ENCODE results near the gene PMEPA1.

Gene PMEPA1

DNA sequence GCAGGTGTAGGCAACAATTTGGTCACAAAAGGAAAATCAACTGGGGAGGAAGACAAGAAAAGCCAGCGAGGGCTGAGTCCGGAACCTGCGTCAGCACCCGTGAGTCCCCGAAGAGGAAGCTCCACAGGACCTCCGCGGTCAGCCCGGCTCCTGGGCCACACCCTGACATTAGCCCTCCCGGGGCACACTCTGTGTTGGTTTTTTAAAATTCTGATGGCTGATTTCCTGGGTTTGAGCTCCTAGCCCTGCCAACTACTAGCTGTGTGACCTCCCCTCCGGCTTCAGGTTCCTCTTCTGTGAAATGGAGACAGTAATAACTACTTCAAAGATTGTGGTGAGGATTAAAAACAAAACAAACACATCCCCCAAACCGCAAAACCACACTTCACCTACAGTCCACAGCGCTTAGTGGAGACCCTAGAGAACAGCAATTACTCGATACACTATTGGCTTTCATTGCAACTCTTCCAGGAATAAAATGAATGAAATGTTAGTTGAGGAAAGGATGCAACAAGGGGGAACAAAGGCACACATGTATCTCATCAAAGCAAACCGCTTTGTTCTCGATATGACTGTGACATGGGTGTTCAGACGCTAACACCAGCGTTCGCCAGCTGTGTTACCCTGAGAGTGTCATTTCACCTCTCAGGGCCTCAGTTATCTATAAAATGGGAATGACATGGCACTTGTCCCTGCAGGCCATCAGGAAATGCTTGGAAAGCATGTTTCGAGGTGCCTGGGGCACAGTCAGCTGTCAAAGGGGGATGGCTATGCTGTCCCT lies 90.6 kb downstream of the PMEPA1 start:
- DNase-seq (ENCODE audit: insufficient read length, low spot score) (no peak), FAIRE-seq (peak; percentile 99)
- TF ChIP-seq POLR2A (IDR thresholded peaks at IDR 0.05; ENCODE audit: low read depth, low read length), result no peak
- peak; percentile 29; the same call in 1 of the 2 replicates for TF ChIP-seq SPI1 (IDR thresholded peaks at IDR 0.05; ENCODE audit: low read depth, low read length)
- TF ChIP-seq PAX5 (IDR thresholded peaks at IDR 0.05; ENCODE audit: insufficient read depth, low read length, severe bottlenecking), result no peak
- no peak for TF ChIP-seq TAF1 (IDR thresholded peaks at IDR 0.05; ENCODE audit: low read depth, low read length)
- no peak for TF ChIP-seq POLR2AphosphoS5 (IDR thresholded peaks at IDR 0.05; ENCODE audit: low read depth, low read length)
- no peak; the same call in 1 of the 2 replicates for TF ChIP-seq POU2F2 (IDR thresholded peaks at IDR 0.05; ENCODE audit: low read depth, low read length)

DNA sequence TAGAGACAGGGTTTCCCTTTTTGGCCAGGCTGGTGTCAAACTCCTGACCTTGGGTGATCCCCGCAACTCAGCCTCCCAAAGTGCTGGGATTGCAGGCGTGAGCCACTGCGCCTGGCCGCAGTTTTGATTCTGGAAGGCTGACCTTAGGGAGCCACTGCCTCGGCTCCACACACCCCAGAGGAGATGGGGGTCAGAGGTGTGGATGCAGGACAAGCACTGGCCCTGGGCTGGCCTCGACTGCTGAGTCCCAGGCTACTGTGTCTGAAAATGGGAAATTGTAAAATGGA lies 91.1 kb downstream of the PMEPA1 start:
- FAIRE-seq (no peak), DNase-seq (ENCODE audit: insufficient read length, low spot score) (no peak)
- TF ChIP-seq SPI1 (IDR thresholded peaks at IDR 0.05; ENCODE audit: low read depth, low read length), result no peak
- no peak for TF ChIP-seq PAX5 (IDR thresholded peaks at IDR 0.05; ENCODE audit: insufficient read depth, low read length, severe bottlenecking)
- no peak for TF ChIP-seq POU2F2 (IDR thresholded peaks at IDR 0.05; ENCODE audit: low read depth, low read length)
- TF ChIP-seq TAF1 (IDR thresholded peaks at IDR 0.05; ENCODE audit: low read depth, low read length), result no peak
- no peak for TF ChIP-seq POLR2AphosphoS5 (IDR thresholded peaks at IDR 0.05; ENCODE audit: low read depth, low read length)
- no peak for TF ChIP-seq POLR2A (IDR thresholded peaks at IDR 0.05; ENCODE audit: low read depth, low read length)

DNA sequence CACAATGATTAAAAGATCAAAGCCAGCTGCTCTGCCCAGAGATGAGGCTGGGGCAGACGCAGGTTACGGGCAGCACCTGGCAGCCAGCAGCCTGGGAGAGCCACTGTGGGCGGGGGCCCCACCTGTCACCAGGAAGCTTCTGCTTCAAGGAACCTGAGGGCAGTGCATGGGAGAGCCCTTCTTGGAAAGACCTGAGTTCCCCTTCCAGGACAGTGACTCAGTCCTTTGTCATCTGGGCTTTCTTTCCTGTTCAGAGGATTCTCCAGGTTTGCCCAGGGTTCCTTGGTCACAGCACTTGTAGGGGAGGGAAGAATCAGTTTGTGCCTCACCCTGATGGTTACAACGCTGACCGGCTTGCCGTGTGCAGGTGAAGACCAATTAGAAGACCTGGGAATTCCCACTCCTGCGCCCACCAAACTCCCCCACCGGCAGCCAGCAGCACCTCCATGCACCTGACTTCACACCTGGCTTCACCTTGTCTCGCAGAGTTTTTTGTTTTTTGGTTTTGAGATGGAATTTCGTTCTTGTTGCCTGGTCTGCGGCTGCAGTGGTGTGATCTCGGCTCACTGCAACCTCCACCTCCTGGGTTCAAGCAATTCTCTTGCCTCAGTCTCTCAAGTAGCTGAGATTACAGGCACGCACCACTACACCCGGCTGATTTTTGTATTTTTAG lies 91.6 kb downstream of the PMEPA1 start:
- no peak for DNase-seq (ENCODE audit: insufficient read length, low spot score)
- TF ChIP-seq PAX5 (IDR thresholded peaks at IDR 0.05; ENCODE audit: insufficient read depth, low read length, severe bottlenecking), result no peak
- no peak for TF ChIP-seq SPI1 (IDR thresholded peaks at IDR 0.05; ENCODE audit: low read depth, low read length)
- no peak for TF ChIP-seq POLR2A (IDR thresholded peaks at IDR 0.05; ENCODE audit: low read depth, low read length)
- TF ChIP-seq POU2F2 (IDR thresholded peaks at IDR 0.05; ENCODE audit: low read depth, low read length), result no peak
- TF ChIP-seq POLR2AphosphoS5 (IDR thresholded peaks at IDR 0.05; ENCODE audit: low read depth, low read length), result no peak
- no peak for TF ChIP-seq TAF1 (IDR thresholded peaks at IDR 0.05; ENCODE audit: low read depth, low read length)
- peak; percentile 60 for FAIRE-seq

DNA sequence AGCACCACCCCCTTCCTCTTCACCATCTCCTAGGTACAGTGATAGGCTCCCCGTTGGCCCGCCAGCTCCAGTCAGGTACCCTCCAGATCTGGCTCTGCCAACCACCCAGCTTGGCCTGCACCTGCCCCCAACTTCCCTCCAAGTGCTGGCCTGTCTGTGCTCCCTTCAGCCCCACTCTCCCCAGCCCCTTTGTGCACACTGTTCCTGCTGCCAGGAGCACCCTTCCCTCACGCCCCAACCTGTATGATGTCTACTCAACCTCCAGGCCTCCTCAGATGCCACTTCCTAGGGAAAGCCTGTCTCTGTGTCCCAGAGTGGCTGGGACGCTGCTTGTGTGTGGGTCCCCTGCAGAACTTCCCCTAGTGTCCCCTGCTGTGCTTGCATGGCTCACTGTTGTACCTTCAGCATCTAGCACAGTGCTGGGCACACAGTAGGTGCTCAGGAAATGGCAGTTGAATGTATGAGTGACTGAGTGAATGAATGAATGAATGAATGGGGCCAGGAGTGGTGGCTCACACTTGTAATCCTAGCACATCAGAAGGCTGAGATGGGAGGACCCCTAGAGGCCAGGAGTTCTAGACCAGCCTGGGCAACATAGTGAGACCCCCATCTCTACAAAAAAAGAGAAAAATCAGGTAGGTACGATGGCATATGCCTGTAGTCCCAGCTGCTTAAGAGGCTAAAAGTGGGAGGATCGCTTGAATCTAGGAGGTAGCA lies 92.6 kb downstream of the PMEPA1 start:
- no peak for DNase-seq (ENCODE audit: insufficient read length, low spot score)
- peak; percentile 69 for FAIRE-seq
- TF ChIP-seq POLR2AphosphoS5 (IDR thresholded peaks at IDR 0.05; ENCODE audit: low read depth, low read length) (no peak), PAX5 (IDR thresholded peaks at IDR 0.05; ENCODE audit: insufficient read depth, low read length, severe bottlenecking) (no peak), SPI1 (IDR thresholded peaks at IDR 0.05; ENCODE audit: low read depth, low read length) (no peak), TAF1 (IDR thresholded peaks at IDR 0.05; ENCODE audit: low read depth, low read length) (no peak), POU2F2 (IDR thresholded peaks at IDR 0.05; ENCODE audit: low read depth, low read length) (no peak), POLR2A (IDR thresholded peaks at IDR 0.05; ENCODE audit: low read depth, low read length) (no peak)

DNA sequence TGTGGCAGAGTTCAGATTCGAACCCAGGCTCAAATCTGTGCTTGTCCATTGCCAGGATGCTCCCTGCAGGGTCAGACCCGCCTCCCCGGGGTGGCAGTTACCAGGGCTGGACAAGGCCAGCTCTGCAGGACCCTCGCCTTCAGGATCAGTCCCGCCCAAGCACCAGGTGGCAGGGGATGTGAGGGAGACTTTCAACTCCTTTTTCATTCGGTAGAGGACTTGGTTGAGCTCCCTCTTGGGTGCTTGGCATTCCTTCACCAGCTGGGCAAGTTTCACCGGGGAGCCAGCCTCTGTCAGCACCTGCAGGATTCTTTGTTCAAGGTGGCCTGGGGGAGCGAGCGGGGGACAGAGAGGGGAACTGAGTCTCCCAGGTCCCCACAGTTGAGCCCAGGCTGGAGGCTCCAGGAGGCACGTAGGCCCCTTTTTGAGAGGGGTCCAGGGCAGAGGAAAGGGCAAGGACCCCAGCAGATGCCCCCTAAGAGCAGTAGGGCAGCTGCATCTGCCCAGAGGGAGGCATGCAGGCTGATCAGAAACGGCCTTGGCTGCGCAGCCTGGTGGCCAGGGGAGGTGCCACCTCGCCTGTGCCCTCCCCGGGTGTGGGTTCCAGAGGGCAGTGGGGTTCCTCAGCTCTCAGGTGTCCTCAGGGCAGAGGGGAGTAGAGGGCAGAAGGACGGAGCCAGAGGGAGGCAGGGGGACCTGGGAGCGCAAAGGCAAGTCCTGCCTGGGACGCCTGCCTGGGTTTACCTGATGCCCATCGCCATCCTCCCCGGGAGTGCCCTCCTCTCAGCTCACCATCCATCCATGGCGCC lies 93.5 kb downstream of the PMEPA1 start:
- TF ChIP-seq POU2F2 (IDR thresholded peaks at IDR 0.05; ENCODE audit: low read depth, low read length), result no peak
- TF ChIP-seq POLR2AphosphoS5 (IDR thresholded peaks at IDR 0.05; ENCODE audit: low read depth, low read length), result no peak
- no peak for TF ChIP-seq TAF1 (IDR thresholded peaks at IDR 0.05; ENCODE audit: low read depth, low read length)
- TF ChIP-seq POLR2A (IDR thresholded peaks at IDR 0.05; ENCODE audit: low read depth, low read length), result no peak
- no peak for TF ChIP-seq PAX5 (IDR thresholded peaks at IDR 0.05; ENCODE audit: insufficient read depth, low read length, severe bottlenecking)
- TF ChIP-seq SPI1 (IDR thresholded peaks at IDR 0.05; ENCODE audit: low read depth, low read length), result no peak
- DNase-seq (ENCODE audit: insufficient read length, low spot score) (no peak), FAIRE-seq (no peak)

DNA sequence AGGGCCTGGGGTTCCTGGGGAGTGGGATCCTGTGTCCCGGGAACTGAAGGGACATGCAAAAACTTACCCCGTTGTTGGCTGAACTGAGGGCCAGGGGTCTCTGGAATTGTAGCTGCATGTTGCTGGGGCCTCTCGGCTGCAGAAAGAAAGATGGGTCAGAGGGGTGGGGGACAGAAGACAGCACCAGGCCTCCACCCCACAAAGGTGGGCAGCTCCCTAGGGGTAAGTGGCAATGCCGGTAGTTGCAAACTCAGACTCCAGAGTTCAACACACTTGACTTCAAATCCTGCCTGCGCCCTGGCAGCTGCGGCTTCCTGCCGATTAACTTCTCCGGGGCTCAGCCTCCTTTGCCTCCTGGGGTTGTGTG lies 94.4 kb downstream of the PMEPA1 start:
- no peak for DNase-seq (ENCODE audit: insufficient read length, low spot score)
- FAIRE-seq, result no peak
- TF ChIP-seq POU2F2 (IDR thresholded peaks at IDR 0.05; ENCODE audit: low read depth, low read length), result no peak
- TF ChIP-seq POLR2A (IDR thresholded peaks at IDR 0.05; ENCODE audit: low read depth, low read length), result no peak

DNA sequence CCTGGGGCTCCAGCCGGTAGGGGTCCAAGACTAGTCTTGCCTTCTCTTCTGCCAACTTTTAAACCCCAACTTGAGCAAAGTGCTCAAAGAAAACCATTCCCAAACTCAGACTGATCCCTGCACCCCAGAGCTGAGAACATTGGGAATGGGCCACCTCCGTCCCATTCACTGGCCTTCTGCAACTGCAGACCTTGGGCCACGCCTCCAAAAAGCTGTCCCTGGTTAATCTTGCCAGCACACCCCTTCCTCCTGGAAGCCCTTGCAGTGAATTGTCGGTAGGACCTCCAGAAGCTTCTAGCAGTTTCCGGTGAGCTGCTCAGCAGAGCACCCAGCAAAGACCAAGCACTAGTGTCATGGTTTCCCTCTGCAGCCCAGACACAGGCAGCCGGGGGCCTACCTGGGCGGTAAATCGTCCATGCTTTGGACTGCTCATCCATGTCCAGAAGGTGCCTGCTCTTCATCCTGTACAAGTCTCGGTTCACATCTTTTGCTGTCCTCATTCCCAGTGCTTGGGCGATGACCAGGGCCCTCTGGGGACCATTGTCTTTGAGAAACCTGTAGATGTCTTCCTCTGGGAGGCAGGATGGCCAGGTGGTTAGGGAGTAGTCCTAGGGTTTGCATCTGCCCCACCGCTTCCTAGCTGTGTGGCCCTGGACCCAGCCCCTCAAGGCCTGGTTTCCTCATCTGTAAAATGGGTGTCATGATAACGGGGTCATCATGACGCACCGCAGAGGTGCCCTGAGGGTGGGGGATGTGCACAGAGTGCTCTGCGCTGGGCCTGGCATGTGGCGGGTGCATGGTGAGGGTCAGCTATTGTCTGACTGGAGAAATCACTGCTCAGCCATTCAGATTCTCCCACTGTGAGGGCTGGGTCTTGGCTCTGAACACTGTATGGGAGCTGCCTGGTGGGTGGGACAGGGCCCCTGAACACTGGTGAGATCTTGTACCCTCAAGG lies 95.0 kb downstream of the PMEPA1 start:
- no peak for FAIRE-seq
- DNase-seq (ENCODE audit: insufficient read length, low spot score), result no peak
- TF ChIP-seq POU2F2 (IDR thresholded peaks at IDR 0.05; ENCODE audit: low read depth, low read length) (no peak), TAF1 (IDR thresholded peaks at IDR 0.05; ENCODE audit: low read depth, low read length) (no peak), POLR2AphosphoS5 (IDR thresholded peaks at IDR 0.05; ENCODE audit: low read depth, low read length) (no peak), POLR2A (IDR thresholded peaks at IDR 0.05; ENCODE audit: low read depth, low read length) (no peak), PAX5 (IDR thresholded peaks at IDR 0.05; ENCODE audit: insufficient read depth, low read length, severe bottlenecking) (no peak), SPI1 (IDR thresholded peaks at IDR 0.05; ENCODE audit: low read depth, low read length) (no peak)

DNA sequence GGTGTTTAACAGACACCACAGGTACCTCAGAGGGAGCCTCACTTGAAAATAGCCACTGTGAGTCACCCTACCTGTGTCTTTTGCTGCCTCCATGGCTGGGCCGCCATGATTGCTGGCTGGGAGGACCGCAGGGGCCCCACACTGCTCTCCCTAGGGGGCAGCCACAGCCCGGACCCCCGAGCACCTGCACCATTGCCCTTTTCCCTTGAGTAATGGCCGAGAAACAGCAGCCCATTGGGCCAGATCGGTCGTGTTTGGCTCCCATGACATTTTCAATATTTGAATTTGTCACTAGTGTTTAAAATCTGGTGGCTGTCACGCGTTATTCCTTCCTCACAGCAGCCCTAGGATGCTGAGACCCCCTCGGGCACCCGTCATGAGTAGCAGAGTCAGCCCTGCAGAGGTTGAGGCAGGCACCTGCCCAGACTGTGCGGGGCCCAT lies 96.3 kb downstream of the PMEPA1 start:
- DNase-seq (ENCODE audit: insufficient read length, low spot score) (no peak), FAIRE-seq (no peak)
- no peak for TF ChIP-seq PAX5 (IDR thresholded peaks at IDR 0.05; ENCODE audit: insufficient read depth, low read length, severe bottlenecking)
- TF ChIP-seq POU2F2 (IDR thresholded peaks at IDR 0.05; ENCODE audit: low read depth, low read length), result no peak
